HG03280 (cell line): ENCODE measurements around the gene RNF151.

Source experiments
- ATAC-seq: cut with Tn5 transposase; IDR thresholded peaks from one replicate; pipeline ENCODE4 v1.9.1; 2021; ENCODE audit warnings: mild to moderate bottlenecking, moderate library complexity; ENCODE audit not compliant: unreplicated experiment

RNF151 gene

GRCh38 chr16:1990351-1991134 is 23.9 kb downstream of the RNF151 start:
- ATAC-seq, result no peak

- ATAC-seq, result no peak
Observed at GRCh38 chr16:1991135-1991551, 24.5 kb downstream of the RNF151 start.

- ATAC-seq, result no peak
Observed at GRCh38 chr16:1991588-1991947, 24.9 kb downstream of the RNF151 start.

DNA sequence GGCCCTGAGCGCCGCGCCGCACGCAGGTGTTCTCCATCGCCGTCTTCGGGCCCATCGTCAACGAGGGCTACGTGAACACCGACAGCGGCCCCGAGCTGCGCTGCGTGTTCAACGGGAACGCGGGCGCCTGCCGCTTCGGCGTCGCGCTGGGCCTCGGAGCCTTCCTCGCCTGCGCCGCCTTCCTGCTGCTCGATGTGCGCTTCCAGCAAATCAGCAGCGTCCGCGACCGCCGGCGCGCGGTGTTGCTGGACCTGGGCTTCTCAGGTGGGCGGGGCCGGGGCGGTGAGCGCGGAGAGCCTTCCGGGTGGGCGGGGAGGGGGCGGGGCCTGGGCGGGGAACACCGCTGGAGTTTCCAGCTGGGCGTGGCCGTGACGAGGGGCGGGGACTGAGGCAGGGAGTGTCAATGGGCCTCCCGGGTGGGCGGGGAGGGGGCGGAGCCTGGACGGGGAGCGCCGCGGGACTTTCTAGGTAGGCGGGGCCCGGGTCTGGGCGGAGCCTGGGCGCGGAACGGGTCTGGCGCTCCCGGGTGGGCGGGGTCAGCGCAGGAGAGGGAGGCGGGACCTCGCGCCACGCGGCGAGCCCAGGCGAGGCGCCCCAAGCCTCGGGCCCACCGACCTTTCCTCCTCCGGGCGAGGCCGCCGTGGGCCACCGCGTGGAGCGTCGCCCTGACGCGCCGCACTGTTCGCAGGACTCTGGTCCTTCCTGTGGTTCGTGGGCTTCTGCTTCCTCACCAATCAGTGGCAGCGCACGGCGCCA is 25.5 kb downstream of the RNF151 start:
- peak; percentile 59 for ATAC-seq

DNA sequence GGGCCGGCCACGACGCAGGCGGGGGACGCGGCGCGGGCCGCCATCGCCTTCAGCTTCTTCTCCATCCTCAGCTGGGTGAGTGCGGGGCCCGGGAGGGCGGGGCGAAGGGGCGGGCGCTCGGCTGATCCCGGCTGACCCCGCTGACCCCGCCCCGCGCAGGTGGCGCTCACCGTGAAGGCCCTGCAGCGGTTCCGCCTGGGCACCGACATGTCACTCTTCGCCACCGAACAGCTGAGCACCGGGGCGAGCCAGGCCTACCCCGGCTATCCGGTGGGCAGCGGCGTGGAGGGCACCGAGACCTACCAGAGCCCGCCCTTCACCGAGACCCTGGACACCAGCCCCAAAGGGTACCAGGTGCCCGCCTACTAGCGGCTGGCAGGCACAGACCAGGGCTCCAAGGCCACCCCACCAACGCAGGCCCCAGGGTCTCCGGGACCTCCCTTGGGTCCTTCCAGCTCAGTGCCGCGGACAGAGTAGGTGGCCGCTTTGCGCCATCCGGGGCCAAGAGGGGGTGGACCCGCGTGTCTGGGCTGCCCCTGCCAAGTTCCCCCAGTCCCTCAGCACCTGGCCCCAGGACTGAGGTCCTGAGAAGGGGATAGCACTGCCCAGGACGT is 26.2 kb downstream of the RNF151 start:
- ATAC-seq, result no peak

DNA sequence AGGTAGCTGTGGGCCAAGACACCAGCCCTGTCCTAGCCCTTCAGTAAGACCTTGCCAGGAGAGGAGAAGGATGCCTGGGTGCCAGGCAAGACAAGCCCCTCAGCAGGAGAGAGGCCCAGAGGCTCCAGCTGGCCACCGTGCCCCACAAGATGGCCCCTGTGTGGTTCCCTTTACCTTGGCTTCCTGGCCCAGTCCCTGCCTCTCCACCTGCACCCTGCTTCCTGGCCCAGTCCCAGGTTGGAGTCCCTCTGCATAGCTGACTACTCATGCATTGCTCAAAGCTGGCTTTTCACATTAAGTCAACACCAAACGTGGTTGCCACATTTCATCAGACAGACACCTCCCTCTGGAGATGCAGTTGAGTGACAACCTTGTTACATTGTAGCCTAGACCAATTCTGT is 27.1 kb downstream of the RNF151 start:
- no peak for ATAC-seq

DNA sequence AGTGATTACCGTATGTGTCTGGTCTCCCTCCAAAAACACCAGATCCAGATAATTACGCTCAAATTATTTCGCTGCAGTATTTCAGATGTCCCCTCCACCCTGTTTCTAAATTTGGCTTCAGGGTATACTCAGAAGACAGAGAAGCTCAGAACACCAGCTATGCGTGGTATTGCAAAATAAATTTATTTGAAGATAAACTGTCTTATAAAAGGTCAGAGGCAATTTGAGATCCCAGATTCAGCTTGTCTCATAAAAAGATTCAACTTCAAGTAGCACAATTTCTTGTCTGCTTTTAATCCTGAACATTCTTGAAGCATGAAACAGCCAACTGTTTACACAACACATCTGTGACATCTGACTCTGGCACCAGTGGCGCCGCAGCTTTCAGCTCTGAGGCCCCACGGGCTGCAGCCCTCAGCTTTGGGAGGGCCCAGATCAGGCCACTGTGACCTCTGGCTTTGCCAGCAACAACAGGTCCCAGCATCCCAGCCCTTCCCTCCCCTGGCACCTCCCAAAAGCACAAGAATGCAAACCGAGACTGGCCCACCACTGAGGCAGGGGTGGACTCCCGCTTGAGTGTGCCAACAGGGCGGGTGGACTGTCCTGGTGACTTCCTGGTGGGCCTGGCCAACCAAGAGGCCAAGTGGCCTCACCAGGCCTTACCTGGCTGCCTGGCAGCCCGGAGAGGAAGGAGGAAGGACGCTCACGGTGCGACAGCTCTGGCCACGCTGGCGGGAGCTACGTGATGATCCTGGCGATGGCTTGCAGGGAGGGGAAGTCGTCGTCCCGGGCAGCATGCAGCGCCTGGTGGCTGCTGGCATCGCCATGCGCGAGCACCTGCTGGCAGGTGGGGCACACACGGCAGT is 31.1 kb downstream of the RNF151 start:
- no peak for ATAC-seq

GRCh38 chr16:1998360-1998835 is 31.7 kb downstream of the RNF151 start:
- ATAC-seq, result no peak

- ATAC-seq, result no peak
Observed at GRCh38 chr16:1998852-1999801, 32.5 kb downstream of the RNF151 start.

DNA sequence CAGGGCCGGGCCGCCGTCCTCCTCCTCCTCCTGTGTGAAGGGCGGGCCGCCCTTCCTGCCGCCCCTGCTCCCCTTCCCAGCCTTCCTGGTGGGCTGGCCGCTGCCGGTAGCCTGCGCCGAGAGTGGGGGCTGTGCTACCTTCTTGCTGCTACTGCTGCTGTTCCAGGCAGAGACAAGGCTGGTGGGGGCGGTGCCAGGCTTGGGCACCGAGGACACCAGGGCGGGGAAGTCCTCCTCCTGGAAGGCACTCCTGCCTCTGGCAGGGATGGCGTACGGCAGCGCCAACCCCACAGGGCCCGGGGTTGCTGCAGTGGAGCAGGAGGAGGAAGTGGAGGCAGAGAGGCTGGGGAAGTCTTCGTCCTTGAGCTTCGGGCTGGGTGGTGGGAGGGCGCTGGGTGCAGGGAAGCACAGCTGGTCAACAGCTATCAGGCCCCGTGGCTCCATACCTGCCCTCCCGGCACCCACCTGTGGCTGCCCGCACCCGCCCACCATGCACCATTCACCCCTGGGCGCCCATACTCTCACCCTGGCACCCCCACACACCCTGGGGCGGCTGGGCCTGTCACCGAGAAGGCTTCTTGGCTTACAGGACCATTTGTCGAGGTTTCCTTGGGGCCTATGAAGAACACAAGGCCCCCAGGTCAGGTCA is 33.3 kb downstream of the RNF151 start:
- ATAC-seq, result no peak

DNA sequence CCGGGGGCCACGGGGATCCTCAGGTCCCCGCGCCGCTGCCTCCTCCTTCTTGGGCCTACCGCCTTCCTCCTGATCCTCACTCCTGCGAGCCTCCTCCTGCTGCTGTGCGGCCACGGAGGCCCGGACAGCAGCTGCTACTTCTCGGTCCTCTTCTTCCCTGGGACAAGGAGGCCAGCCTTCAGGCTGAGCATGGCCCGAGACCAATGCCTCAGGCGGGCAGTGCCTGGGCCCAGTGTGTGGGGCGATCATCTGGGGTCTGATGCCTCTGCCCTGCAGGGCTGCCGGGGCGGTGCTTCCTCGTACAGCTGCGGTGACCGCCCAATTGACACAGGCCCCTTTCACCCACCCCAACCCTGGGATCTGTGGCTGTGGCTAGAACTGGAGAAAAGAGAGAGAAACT is 34.4 kb downstream of the RNF151 start:
- ATAC-seq, result no peak

DNA sequence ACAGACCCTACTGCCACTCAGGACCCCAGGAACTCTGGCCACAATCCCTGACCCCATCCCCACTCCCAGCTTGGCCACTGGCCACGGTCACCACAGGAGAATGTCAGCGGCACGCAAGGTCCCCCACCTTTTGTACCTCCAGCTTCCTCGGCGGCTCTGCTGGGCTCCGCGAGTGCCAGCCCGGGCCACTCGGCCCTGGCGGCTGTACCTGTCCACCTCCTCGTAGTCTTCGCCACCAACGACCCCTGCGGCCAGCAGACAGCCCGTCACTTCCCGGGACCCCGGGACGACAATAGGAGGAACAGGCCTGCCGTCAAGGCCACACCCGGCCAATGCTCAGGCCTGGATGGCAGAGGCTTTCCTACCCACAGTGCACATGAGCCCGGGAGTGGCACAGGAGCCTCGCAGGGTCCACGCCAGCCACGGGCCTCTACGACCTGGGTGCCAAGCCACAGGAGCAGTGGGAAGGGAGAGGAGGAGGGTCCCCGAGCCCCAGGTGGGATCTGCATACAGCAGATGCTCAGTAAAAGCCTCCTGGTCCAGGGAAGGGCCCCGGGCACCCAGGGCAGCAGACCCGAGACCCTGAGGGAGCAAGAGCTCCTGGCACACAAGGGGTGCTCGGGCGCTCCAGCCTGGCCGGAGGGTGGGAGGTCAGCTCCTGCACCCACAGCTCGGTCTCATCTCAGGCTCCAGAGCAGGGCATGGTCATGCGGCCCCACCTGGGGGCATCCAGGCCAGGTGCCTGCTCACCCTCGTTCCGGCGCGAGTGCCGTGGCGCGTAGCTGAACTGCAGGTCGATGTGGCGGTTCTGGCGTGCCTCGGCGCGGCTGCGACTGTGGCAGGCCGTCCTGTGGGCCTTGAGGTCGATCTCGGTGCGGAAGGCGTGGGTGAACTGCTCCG is 35.0 kb downstream of the RNF151 start:
- ATAC-seq, result no peak

DNA sequence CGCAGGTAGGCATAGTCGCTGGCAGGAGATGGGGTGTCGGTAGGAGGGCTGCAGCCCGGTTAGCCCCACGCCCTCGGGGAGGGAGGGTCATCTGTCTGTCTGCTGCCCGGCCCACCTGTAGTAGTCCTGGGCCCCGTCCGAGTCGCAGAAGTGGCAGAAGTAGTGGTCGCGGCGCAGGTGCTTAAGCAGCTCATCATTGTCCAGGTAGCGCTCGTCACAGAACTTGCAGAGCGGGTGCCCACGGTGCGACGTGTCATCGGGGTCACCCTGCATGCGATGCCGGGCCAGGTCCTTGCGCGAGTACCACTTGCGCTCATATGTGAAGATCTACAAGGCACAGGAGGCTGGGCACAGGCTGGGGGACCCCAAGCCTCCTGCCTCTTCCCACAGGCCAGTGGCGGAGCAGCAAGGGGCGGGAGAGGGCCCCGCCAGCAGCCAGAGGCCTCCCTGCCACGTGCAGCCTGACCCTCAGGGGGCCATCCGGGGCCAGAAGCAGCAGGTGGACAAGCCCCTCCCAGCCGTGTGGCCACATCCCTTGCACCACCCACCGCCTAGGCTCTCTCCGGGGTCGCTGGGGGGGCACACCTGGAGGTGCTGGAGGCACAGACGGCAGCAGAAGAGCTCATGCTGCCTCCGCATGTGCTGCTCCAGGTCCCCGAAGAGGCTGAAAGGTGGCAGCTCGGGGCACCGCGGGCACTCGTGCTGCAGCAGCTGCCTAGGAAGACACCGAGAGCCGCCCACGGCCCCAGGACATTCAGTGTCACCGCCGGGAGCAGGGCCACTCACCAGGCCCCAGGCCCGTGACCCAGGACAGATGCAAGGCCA is 36.0 kb downstream of the RNF151 start:
- ATAC-seq, result no peak

DNA sequence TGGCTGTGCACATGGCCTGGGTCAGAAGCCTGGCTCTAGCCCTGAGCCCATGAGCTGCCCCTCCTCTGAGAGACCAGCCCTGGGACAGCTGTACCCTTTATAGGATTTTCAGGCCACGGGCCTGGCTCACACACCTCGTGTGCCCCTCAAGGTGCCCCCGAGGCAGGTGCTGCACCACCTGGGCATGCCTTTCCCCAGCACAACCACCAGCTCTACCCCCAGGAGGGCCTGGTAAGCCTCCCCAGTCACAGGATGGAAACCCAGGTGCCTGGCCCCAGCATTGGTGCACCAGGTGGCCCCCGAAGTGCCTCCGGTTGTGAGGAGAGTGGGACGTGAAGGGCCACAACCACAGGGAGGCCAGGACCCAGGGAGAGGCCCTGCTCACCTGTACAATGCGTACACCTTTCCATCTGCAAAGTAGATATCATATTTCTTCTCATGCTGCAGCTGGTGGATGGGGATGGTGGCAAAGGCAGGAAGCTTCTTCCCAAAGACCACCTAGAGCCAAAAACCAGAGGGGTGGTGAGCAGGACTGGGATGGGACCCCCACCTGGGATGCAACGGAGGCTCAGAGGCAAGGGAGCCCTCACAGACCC is 36.7 kb downstream of the RNF151 start:
- no peak for ATAC-seq

- ATAC-seq, result peak; percentile 67
Observed at GRCh38 chr16:2003827-2004641, 37.4 kb downstream of the RNF151 start.
